Astrocyte (in vitro differentiated cells and primary cell): ENCODE results near the gene ASB14. TPM values are rescaled to one million over a fixed set of nuclear protein-coding genes. Genes with fewer than 3 reads are reported as not detected.
"Not testable (repeated sequence)": the region's sequence is repeated elsewhere in the genome, so short reads cannot be mapped to it uniquely, and the experiment has no call there.

Source experiments
- DNase-seq: peaks from one replicate; pipeline ENCODE4 v3.0.0-alpha.2; 2010; ENCODE audit warnings: low read depth
- FAIRE-seq: peaks from 2 replicates; lab custom pipeline; 2011; peaks lifted over from hg19 to GRCh38; lab: Jason Lieb, UNC
- H2AFZ ChIP-seq: 2 replicates; pipeline ENCODE4 v1.6.0; 2012; ENCODE audit warnings: low read depth, low read length, inconsistent platforms
- H3K27ac ChIP-seq: 2 replicates; pipeline ENCODE4 v1.5.1; 2011; ENCODE audit warnings: low read depth, low read length, inconsistent platforms
- H3K27me3 ChIP-seq: 2 replicates; pipeline ENCODE4 v1.6.0; 2011; ENCODE audit warnings: low read length, inconsistent platforms; ENCODE audit not compliant: insufficient read depth
- H3K36me3 ChIP-seq: 2 replicates; pipeline ENCODE4 v1.5.1; 2011; ENCODE audit warnings: low read length, inconsistent platforms; ENCODE audit not compliant: insufficient read depth
- H3K4me1 ChIP-seq: 2 replicates; pipeline ENCODE4 v1.5.1; 2011; ENCODE audit warnings: low read length, inconsistent platforms; ENCODE audit not compliant: insufficient read depth
- H3K4me2 ChIP-seq: 2 replicates; pipeline ENCODE4 v1.6.0; 2012; ENCODE audit warnings: low read length, inconsistent platforms
- H3K4me3 ChIP-seq: 2 replicates; pipeline ENCODE4 v1.5.1; 2011; ENCODE audit warnings: low read depth, mild to moderate bottlenecking, low read length, inconsistent platforms; ENCODE audit not compliant: insufficient read depth
- H3K79me2 ChIP-seq: 2 replicates; pipeline ENCODE4 v1.6.0; 2012; ENCODE audit warnings: mild to moderate bottlenecking, low read length, inconsistent platforms; ENCODE audit not compliant: insufficient read depth
- H3K9ac ChIP-seq: 2 replicates; pipeline ENCODE4 v1.6.0; 2012; ENCODE audit warnings: mild to moderate bottlenecking, low read length, inconsistent platforms
- H3K9me3 ChIP-seq: 2 replicates; pipeline ENCODE4 v1.5.1; 2012; ENCODE audit warnings: low read depth, mild to moderate bottlenecking, low read length, inconsistent platforms; ENCODE audit not compliant: insufficient read depth
- H4K20me1 ChIP-seq: 2 replicates; pipeline ENCODE4 v1.6.0; 2012; ENCODE audit warnings: low read length, inconsistent platforms; ENCODE audit not compliant: insufficient read depth
- H3K27ac Mint-ChIP-seq: one replicate; pipeline ENCODE4 v1.8.0; 2021; ENCODE audit warnings: mild to moderate bottlenecking, mixed read lengths; ENCODE audit not compliant: unreplicated experiment
- H3K27me3 Mint-ChIP-seq: one replicate; pipeline ENCODE4 v1.8.0; 2021; ENCODE audit warnings: low read depth, mixed read lengths; ENCODE audit not compliant: unreplicated experiment
- H3K36me3 Mint-ChIP-seq: one replicate; pipeline ENCODE4 v1.8.0; 2021; ENCODE audit warnings: low read depth, mixed read lengths; ENCODE audit not compliant: unreplicated experiment
- H3K4me1 Mint-ChIP-seq: one replicate; pipeline ENCODE4 v1.8.0; 2021; ENCODE audit warnings: low read depth, mixed read lengths; ENCODE audit not compliant: unreplicated experiment
- H3K4me3 Mint-ChIP-seq: one replicate; pipeline ENCODE4 v1.8.0; 2021; ENCODE audit warnings: mild to moderate bottlenecking, moderate library complexity, mixed read lengths; ENCODE audit not compliant: unreplicated experiment
- H3K9me3 Mint-ChIP-seq: one replicate; pipeline ENCODE4 v1.8.0; 2021; ENCODE audit warnings: mild to moderate bottlenecking, mixed read lengths; ENCODE audit not compliant: unreplicated experiment
- EZH2 ChIP-seq: IDR thresholded peaks from 2 replicates; pipeline ENCODE4 v1.6.1; 2012; ENCODE audit warnings: mild to moderate bottlenecking, low read length, inconsistent platforms; ENCODE audit not compliant: insufficient read depth
- total RNA-seq: library from RNA; stranded (reverse); gene quantifications from 2 replicates; pipeline ENCODE4 v1.2.1, GENCODE V29; 2021
- TF ChIP-seq, protein P1 (sequence below): IDR thresholded peaks from 2 replicates; pipeline ENCODE4 v1.5.1; 2011; ENCODE audit warnings: low read depth, mild to moderate bottlenecking, inconsistent platforms, low read length, moderate library complexity; ENCODE audit not compliant: insufficient read depth

The ASB14 gene
- total RNA-seq, 1 donor from 2014 or later = not detected

DNA sequence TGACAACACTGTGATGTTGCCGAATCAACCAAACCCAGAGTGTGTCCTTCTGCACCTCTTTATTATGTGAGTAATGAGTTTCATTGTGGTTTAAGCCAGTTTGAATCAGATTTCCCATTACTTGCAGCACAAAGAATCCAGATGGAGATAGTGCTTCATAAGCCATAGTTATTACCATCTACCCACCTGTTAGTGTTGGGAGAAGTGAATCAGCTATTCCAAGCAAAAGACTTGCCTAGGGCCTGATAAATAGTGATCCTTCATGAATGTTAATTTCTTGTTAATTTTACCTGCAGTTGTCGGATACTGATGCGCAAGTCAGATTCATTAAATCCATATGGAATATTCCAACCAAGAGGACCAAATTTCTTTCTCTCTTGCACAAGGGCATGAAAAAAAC lies 21.7 kb upstream of the ASB14 start:
- Histone ChIP-seq H3K4me1 (no peaks in the 10 kb centered on the region), H2AFZ (no peak overlapping the region), H3K9ac (no peak overlapping the region), H3K4me3 (no peak overlapping the region), H4K20me1 (no peaks in the 10 kb centered on the region), H3K4me2 (no peak overlapping the region), H3K27me3 (peaks cover 3% of the 10 kb centered on the region), H3K79me2 (no peaks in the 10 kb centered on the region), H3K27ac (no peak overlapping the region), H3K36me3 (no peaks in the 10 kb centered on the region), H3K9me3 (no peaks in the 10 kb centered on the region)
- DNase-seq = no peak
- TF ChIP-seq, protein P1, sequence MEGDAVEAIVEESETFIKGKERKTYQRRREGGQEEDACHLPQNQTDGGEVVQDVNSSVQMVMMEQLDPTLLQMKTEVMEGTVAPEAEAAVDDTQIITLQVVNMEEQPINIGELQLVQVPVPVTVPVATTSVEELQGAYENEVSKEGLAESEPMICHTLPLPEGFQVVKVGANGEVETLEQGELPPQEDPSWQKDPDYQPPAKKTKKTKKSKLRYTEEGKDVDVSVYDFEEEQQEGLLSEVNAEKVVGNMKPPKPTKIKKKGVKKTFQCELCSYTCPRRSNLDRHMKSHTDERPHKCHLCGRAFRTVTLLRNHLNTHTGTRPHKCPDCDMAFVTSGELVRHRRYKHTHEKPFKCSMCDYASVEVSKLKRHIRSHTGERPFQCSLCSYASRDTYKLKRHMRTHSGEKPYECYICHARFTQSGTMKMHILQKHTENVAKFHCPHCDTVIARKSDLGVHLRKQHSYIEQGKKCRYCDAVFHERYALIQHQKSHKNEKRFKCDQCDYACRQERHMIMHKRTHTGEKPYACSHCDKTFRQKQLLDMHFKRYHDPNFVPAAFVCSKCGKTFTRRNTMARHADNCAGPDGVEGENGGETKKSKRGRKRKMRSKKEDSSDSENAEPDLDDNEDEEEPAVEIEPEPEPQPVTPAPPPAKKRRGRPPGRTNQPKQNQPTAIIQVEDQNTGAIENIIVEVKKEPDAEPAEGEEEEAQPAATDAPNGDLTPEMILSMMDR = no peak
- TF ChIP-seq EZH2 = no peak
- Mint-ChIP-seq H3K4me1 (no peaks in the 10 kb centered on the region), H3K4me3 (no peak overlapping the region), H3K27ac (no peak overlapping the region), H3K9me3 (peaks cover 3% of the 10 kb centered on the region), H3K27me3 (peaks cover 2% of the 10 kb centered on the region), H3K36me3 (no peaks in the 10 kb centered on the region)
- no peak for FAIRE-seq

DNA sequence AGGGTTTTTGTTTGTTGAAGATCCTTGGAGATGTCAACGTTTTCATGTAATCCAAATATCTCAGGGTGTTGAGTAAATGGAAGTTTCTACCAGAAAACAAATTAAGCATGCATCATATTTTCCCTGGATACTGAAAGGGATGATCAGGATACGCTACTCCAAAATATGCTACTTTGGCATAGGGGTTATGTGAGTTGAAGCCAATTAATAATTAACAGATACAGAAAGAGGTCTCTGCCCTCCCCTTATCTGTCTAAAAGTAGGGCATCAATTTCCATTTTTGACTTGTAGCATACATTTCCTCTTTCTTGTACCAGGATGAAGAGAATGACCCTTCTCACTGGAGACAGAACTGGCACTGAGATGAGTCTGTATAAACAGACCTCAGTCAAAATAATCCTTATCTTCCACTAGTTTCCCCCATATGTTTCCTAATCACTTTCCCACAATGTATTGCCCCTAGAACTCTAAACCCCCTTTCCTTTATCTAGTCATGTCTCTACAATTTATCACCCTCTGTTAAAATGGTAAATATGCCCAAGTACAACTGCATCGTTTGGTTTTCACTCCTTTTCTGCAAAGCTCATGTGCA lies 17.4 kb upstream of the ASB14 start:
- Mint-ChIP-seq H3K4me3 (no peak overlapping the region), H3K27me3 (peaks cover 7% of the 10 kb centered on the region), H3K36me3 (no peaks in the 10 kb centered on the region), H3K4me1 (no peaks in the 10 kb centered on the region), H3K27ac (no peak overlapping the region), H3K9me3 (no peaks in the 10 kb centered on the region)
- Histone ChIP-seq H3K9me3 (no peaks in the 10 kb centered on the region), H3K9ac (no peak overlapping the region), H3K79me2 (no peaks in the 10 kb centered on the region), H3K4me1 (no peaks in the 10 kb centered on the region), H2AFZ (no peak overlapping the region), H3K27me3 (no peaks in the 10 kb centered on the region), H3K27ac (no peak overlapping the region), H3K4me2 (no peak overlapping the region), H4K20me1 (no peaks in the 10 kb centered on the region), H3K36me3 (no peaks in the 10 kb centered on the region), H3K4me3 (no peak overlapping the region)
- TF ChIP-seq, protein P1 = no peak
- TF ChIP-seq EZH2 = no peak
- FAIRE-seq (no peak), DNase-seq (no peak)

DNA sequence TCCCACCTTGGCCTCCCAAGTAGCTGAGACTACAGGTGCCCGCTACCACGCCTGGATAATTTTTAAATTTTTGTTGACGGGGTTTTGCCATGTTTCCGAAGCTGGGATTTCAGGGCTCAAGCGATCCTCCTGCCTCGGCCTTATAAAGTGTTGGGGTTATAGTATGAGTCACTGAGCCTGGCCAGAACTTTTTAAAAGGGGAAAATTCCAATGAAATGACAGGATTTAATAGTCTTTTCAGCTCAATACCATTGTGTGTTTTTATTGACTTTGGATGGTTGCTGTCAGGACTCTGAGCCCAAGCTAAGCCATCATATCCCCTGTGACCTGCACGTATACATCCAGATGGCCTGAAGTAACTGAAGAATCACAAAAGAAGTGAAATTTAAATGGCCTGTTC lies 11.0 kb upstream of the ASB14 start:
- H3K4me3 ChIP-seq, H3K27me3 Mint-ChIP-seq, H3K9me3 Mint-ChIP-seq, H3K36me3 ChIP-seq, FAIRE-seq, H3K79me2 ChIP-seq, H3K4me3 Mint-ChIP-seq, H3K27me3 ChIP-seq, H3K4me1 ChIP-seq, H3K9ac ChIP-seq, H3K9me3 ChIP-seq, H3K36me3 Mint-ChIP-seq, H4K20me1 ChIP-seq, H3K4me1 Mint-ChIP-seq, H3K27ac Mint-ChIP-seq: not testable (repeated sequence)
- Histone ChIP-seq H3K27ac (peak overlapping the region; percentile 30), H3K4me2 (peak overlapping the region; percentile 40), H2AFZ (peak overlapping the region; percentile 5)
- peak; percentile 53 for DNase-seq
